Epithelial cell of proximal tubule (primary cell): Measurements from ENCODE around the gene NSD1. TPM values are rescaled to one million over a fixed set of nuclear protein-coding genes. Genes with fewer than 3 reads are reported as not detected.

ENCODE experiments used
- DNase-seq: peaks from one replicate; pipeline ENCODE4 v3.0.0-alpha.2; 2011; ENCODE audit warnings: low read depth
- H3K4me3 ChIP-seq: 2 replicates; pipeline ENCODE4 v1.5.1; 2011; ENCODE audit warnings: low read depth, mild to moderate bottlenecking, low read length
- total RNA-seq: library from RNA; depleted of rRNA; stranded (reverse); fragments of >200 nt; gene quantifications from 2 replicates; pipeline ENCODE4 v1.2.3, GENCODE V29; 2015
- TF ChIP-seq, protein P1 (sequence below): conservative IDR thresholded peaks from 2 replicates; pipeline ENCODE4 v1.5.1; 2012; ENCODE audit warnings: low read depth, mild to moderate bottlenecking, low read length

Gene NSD1
- total RNA-seq, 1 donor from 2014 or later = 30.6 TPM

DNA sequence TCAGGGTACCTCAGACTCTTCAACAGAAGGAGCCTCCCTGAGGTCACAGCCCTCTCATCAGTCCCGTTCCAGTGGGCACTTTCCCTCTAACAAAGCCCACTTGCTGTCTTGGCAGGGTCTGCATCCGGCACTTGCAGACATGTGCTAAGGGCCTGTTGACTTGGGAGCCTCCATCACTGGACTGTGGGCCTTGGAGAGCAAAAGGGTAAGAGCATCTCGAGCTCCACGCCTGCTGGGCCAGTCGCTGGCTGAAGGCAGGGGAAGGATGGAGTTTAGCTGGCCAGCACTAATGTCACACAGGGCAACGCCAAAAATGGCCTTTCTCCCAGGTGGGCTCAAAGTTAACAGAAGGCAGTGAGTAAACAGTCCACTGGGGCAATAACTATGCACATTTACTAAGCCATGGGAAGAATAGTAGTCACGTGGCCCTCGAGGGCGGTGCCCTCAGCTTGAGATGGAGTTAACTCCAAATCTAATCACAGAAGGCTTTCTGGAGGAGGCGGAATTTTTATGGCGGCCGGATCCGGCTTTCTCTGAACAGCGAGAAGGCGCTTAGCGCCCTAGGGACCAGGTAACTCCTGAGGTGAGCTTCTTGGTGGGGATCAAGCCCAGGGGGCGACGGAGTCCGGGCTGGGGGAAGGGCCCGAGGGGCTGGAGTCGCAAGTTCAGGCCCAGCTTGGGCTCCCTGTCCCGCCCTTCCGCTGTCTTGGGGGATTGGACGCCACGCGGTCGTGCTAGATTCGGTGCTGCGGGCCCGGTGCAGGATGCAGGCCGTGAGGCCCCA, 2.0 kb upstream of the NSD1 start:
- no peak for DNase-seq
- no peak overlapping the region for H3K4me3 ChIP-seq
- TF ChIP-seq, protein P1, sequence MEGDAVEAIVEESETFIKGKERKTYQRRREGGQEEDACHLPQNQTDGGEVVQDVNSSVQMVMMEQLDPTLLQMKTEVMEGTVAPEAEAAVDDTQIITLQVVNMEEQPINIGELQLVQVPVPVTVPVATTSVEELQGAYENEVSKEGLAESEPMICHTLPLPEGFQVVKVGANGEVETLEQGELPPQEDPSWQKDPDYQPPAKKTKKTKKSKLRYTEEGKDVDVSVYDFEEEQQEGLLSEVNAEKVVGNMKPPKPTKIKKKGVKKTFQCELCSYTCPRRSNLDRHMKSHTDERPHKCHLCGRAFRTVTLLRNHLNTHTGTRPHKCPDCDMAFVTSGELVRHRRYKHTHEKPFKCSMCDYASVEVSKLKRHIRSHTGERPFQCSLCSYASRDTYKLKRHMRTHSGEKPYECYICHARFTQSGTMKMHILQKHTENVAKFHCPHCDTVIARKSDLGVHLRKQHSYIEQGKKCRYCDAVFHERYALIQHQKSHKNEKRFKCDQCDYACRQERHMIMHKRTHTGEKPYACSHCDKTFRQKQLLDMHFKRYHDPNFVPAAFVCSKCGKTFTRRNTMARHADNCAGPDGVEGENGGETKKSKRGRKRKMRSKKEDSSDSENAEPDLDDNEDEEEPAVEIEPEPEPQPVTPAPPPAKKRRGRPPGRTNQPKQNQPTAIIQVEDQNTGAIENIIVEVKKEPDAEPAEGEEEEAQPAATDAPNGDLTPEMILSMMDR = no peak

GRCh38 chr5:177132136-177133095, 1.2 kb upstream of the NSD1 start:
- no peak for DNase-seq
- TF ChIP-seq, protein P1 = no peak
- no peak overlapping the region for H3K4me3 ChIP-seq

GRCh38 chr5:177133853-177134696, 502 bp downstream of the NSD1 start:
- peak overlapping the region; percentile 71 for H3K4me3 ChIP-seq
- no peak for DNase-seq
- TF ChIP-seq, protein P1 = no peak

DNA sequence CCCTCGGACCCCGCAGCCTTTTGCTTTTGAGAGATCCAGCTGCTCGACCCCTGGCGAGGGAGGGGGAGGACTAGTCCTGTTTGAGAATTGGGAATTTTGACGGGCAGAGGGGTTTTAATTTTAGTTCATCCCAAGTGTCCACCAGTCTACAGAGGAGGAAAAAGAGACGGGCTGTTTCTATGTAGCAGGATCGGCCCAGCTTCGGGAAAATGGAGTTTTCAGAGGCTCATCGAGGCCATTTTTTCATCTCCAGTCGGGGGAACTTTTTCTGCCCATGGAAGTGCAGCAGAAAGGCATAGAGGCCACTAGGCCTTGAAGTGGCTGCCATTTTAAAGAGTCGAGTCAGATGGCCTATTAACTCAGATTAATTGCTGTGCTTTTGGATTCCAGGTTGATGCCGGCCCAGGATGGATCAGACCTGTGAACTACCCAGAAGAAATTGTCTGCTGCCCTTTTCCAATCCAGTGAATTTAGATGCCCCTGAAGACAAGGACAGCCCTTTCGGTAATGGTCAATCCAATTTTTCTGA, 1.2 kb downstream of the NSD1 start:
- peak overlapping the region; percentile 71 for H3K4me3 ChIP-seq
- no peak for DNase-seq
- TF ChIP-seq, protein P1 = no peak

DNA sequence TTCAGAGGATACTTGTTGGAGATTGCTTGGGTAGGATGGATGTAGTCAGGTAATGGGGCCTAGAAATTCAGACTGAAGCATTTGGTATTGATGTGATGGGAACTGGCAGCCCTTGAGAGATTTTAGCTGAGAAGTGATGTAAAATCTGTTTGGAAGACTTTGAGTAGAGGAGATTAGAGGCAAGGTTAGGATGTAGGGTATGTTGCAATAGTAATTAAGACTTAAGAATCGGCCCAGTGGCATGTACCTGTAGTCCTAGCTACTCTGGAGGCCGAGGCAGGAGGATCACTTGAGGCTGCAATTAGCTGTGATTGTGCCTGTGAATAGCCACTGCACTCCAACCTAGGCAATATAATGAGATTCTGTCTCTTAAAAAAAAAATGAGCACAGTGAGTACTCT, 6.7 kb downstream of the NSD1 start:
- no peak overlapping the region for H3K4me3 ChIP-seq
- DNase-seq = no peak
- TF ChIP-seq, protein P1 = no peak

- TF ChIP-seq, protein P1 = no peak
- no peak for DNase-seq
- H3K4me3 ChIP-seq = no peak overlapping the region
Observed at GRCh38 chr5:177141496-177141895, 7.9 kb downstream of the NSD1 start.
